GM12874 (cell line): ENCODE results near the gene KCNIP4.
A peak's percentile ranks its signal among the peaks of the same experiment; 100 is the strongest.

Source experiments
- CTCF ChIP-seq: IDR thresholded peaks from 2 replicates; pipeline ENCODE4 v1.5.1; 2011; ENCODE audit warnings: low read depth, mild to moderate bottlenecking, control low read depth, low read length, moderate library complexity; ENCODE audit not compliant: insufficient read depth

KCNIP4 gene

GRCh38 chr4:21765810-21766407 is 182.7 kb downstream of the KCNIP4 start:
- TF ChIP-seq CTCF, result peak; percentile 81

- TF ChIP-seq CTCF, result no peak
These were observed 184.7 kb downstream of the KCNIP4 start for GRCh38 chr4:21763855-21764254.

GRCh38 chr4:21757248-21757647 is 191.3 kb downstream of the KCNIP4 start:
- no peak for TF ChIP-seq CTCF

GRCh38 chr4:21753084-21753760 is 195.3 kb downstream of the KCNIP4 start:
- TF ChIP-seq CTCF, result no peak

- no peak for TF ChIP-seq CTCF
These were observed 196.0 kb downstream of the KCNIP4 start for GRCh38 chr4:21752616-21753015.

GRCh38 chr4:21749924-21750323 is 198.6 kb downstream of the KCNIP4 start:
- no peak for TF ChIP-seq CTCF

- no peak for TF ChIP-seq CTCF
These were observed 199.2 kb downstream of the KCNIP4 start for GRCh38 chr4:21749412-21749811.

- TF ChIP-seq CTCF, result no peak
These were observed 204.5 kb downstream of the KCNIP4 start for GRCh38 chr4:21744046-21744445.
